Endothelial cell of umbilical vein (primary cell): ENCODE results near the gene NUDT3.

Experiments used
- CTCF ChIP-seq, 2 donors: IDR thresholded peaks; 1 replicate in 1 of 2; 2 replicates in 1 of 2; pipeline ENCODE4 v1.5.1; 2011; ENCODE audit warnings: low read length in 2 of 2, mild to moderate bottlenecking in 2 of 2, moderate library complexity in 2 of 2, control low read depth in 1 of 2, inconsistent platforms in 1 of 2, low read depth in 1 of 2; ENCODE audit not compliant: insufficient read depth in 1 of 2; ENCODE audit errors: extremely low read depth in 1 of 2
- EZH2 ChIP-seq: IDR thresholded peaks from 2 replicates; pipeline ENCODE4 v1.6.1; 2012; ENCODE audit warnings: borderline replicate concordance, low read depth, mild to moderate bottlenecking, moderate library complexity, low read length, inconsistent platforms; ENCODE audit not compliant: severe bottlenecking
- POLR2AphosphoS5 ChIP-seq: IDR thresholded peaks from 2 replicates; pipeline ENCODE4 v1.6.1; 2012; ENCODE audit warnings: low read depth, mild to moderate bottlenecking, control low read depth, low read length, moderate library complexity; ENCODE audit not compliant: insufficient read depth

GRCh38 chr6:34284563-34285447 is 107.7 kb downstream of the NUDT3 start:
- TF ChIP-seq CTCF (IDR thresholded peaks at IDR 0.05; ENCODE audit: extremely low read depth in 1 of 2, insufficient read depth in 1 of 2, low read depth in 1 of 2, low read length in 2 of 2) (no peak), EZH2 (no peak), POLR2AphosphoS5 (no peak)
